ENCODE results near the gene CDH20. TPM values are rescaled to one million over a fixed set of nuclear protein-coding genes. Genes with fewer than 3 reads are reported as not detected.

Gene CDH20
- total RNA-seq, 1 experiment from 2014 or later = not detected

GRCh38 chr18:61290616-61291015 is 42.6 kb upstream of the CDH20 start:
- no TSS peak for BruUV-seq (replicated peaks)
- no peak for TF ChIP-seq CTCF (IDR thresholded peaks at IDR 0.05; ENCODE audit: unreplicated experiment)
- H3K27me3 Mint-ChIP-seq (ENCODE audit: unreplicated experiment) = peaks cover 9% of the 10 kb centered on the region
- H3K27ac Mint-ChIP-seq (ENCODE audit: unreplicated experiment) = no peak overlapping the region
- no peak overlapping the region for H3K4me3 Mint-ChIP-seq (ENCODE audit: low read depth, unreplicated experiment)
- intact Hi-C loops (cut with micrococcal nuclease; ENCODE audit: unreplicated experiment) = no loop called here
- no peaks in the 10 kb centered on the region for H3K36me3 Mint-ChIP-seq (ENCODE audit: insufficient read depth, unreplicated experiment)
- CTCF ChIA-PET = no interaction called here
- H3K4me1 Mint-ChIP-seq (ENCODE audit: low read depth, unreplicated experiment) = no peaks in the 10 kb centered on the region
- no peak for DNase-seq
- H3K9me3 Mint-ChIP-seq (ENCODE audit: low read depth, unreplicated experiment) = no peaks in the 10 kb centered on the region

DNA sequence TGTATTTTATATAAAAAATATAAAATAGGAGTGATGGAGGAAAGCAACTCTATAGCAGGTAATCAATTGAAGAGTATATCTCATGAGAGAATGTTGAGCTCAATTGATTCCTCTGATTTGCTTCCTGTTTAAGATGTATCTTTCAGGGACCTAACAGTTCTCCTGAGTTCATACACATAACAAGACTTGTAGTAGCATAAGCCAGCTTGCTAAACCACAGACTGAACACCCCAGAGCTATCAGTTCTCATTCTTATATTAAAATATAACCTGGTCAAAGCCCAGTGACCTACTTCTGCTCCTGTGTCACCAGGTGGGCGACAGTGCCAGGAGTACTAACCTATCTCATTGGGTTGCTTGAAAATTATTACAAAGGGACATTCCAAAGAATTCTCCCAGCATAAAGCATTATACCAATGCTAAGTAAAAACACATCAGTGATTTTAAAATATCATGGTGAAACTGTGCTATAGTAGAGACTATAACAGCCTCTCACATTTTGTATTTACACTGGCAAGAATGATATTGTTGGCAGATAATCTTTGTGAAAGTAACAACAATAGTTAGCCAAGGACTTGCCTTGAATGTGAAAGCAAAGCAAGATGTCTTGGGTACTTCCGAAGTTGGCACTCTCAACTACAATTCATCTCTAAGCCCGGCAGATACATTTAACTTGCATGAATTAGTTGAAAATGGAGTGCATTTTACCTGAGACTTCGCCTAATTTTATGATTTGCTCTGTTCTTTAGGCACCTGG is 40.8 kb upstream of the CDH20 start:
- Mint-ChIP-seq H3K9me3 (ENCODE audit: low read depth, unreplicated experiment) (peaks cover 3% of the 10 kb centered on the region), H3K4me3 (ENCODE audit: low read depth, unreplicated experiment) (no peak overlapping the region), H3K27ac (ENCODE audit: unreplicated experiment) (no peak overlapping the region), H3K4me1 (ENCODE audit: low read depth, unreplicated experiment) (no peaks in the 10 kb centered on the region), H3K27me3 (ENCODE audit: unreplicated experiment) (peaks cover 16% of the 10 kb centered on the region), H3K36me3 (ENCODE audit: insufficient read depth, unreplicated experiment) (no peaks in the 10 kb centered on the region)
- intact Hi-C loops (cut with micrococcal nuclease; ENCODE audit: unreplicated experiment) = no loop called here
- DNase-seq = no peak
- TF ChIP-seq CTCF (IDR thresholded peaks at IDR 0.05; ENCODE audit: unreplicated experiment) = no peak
- BruUV-seq (replicated peaks) = no TSS peak
- CTCF ChIA-PET = no interaction called here

DNA sequence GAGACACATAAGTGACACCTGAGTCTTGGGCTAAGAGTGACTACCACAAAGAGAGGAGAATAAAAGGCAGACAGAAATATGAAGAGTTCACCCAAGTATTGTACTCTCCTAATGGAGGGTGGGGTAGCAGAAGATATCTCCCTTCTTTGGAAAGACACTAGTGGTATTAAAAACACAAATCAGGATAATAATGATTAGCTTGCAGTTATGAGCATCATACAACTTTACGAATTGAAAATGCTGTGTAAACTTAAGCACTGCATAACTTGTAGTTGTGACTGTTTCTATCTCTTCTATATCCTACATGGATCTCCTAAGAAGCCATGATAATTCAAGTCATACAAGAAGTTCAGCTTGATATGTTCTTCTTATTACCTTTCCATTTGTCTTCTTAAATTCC is 38.1 kb upstream of the CDH20 start:
- no peaks in the 10 kb centered on the region for H3K36me3 Mint-ChIP-seq (ENCODE audit: insufficient read depth, unreplicated experiment)
- peaks cover 27% of the 10 kb centered on the region for H3K27me3 Mint-ChIP-seq (ENCODE audit: unreplicated experiment)
- H3K9me3 Mint-ChIP-seq (ENCODE audit: low read depth, unreplicated experiment) = peaks cover 6% of the 10 kb centered on the region
- no peak for TF ChIP-seq CTCF (IDR thresholded peaks at IDR 0.05; ENCODE audit: unreplicated experiment)
- CTCF ChIA-PET = interaction anchor here (0.6 kb wide), 1 partner anchor 280 kb away, joined by 6 read pairs; no protein-coding TSS in a partner anchor
- no peak for DNase-seq
- no peaks in the 10 kb centered on the region for H3K4me1 Mint-ChIP-seq (ENCODE audit: low read depth, unreplicated experiment)
- H3K4me3 Mint-ChIP-seq (ENCODE audit: low read depth, unreplicated experiment) = no peak overlapping the region
- no peak overlapping the region for H3K27ac Mint-ChIP-seq (ENCODE audit: unreplicated experiment)
- intact Hi-C loops (cut with micrococcal nuclease; ENCODE audit: unreplicated experiment) = no loop called here
- no TSS peak for BruUV-seq (replicated peaks)

- no peaks in the 10 kb centered on the region for H3K9me3 Mint-ChIP-seq (ENCODE audit: low read depth, unreplicated experiment)
- intact Hi-C loops (cut with micrococcal nuclease; ENCODE audit: unreplicated experiment) = no loop called here
- CTCF ChIA-PET = interaction anchor here (0.6 kb wide), 1 partner anchor 192 kb away, joined by 7 read pairs; no protein-coding TSS in a partner anchor
- no peak overlapping the region for H3K4me3 Mint-ChIP-seq (ENCODE audit: low read depth, unreplicated experiment)
- DNase-seq = no peak
- H3K27ac Mint-ChIP-seq (ENCODE audit: unreplicated experiment) = no peak overlapping the region
- no peaks in the 10 kb centered on the region for H3K4me1 Mint-ChIP-seq (ENCODE audit: low read depth, unreplicated experiment)
- BruUV-seq (replicated peaks) = no TSS peak
- H3K27me3 Mint-ChIP-seq (ENCODE audit: unreplicated experiment) = peaks cover 11% of the 10 kb centered on the region
- H3K36me3 Mint-ChIP-seq (ENCODE audit: insufficient read depth, unreplicated experiment) = no peaks in the 10 kb centered on the region
- TF ChIP-seq CTCF (IDR thresholded peaks at IDR 0.05; ENCODE audit: unreplicated experiment) = no peak
Measured at GRCh38 chr18:61308004-61308403, 25.2 kb upstream of the CDH20 start.

Data from Calu3 (cell line).